ENCODE data around the gene STX5. TPM values are rescaled to one million over a fixed set of nuclear protein-coding genes. Genes with fewer than 3 reads are reported as not detected.
A peak's percentile ranks its signal among the peaks of the same experiment; 100 is the strongest.

STX5 gene
- total and polyA plus RNA-seq, 9 of the 15 experiments (the other 6 are each of a cell fraction or from before 2014, with no cell fraction given), result 2.8 to 28.6 (median 23.7) TPM

- TF ChIP-seq CREB1 (IDR thresholded peaks at IDR 0.05) (peak; percentile 94), CREB1 (CRISPR knock-in tag; IDR thresholded peaks at IDR 0.05) (peak; percentile 97), U2AF1 (optimal IDR thresholded peaks at IDR 0.05; ENCODE audit: low read depth, low read length) (peak; percentile 11), ZNF280B (CRISPR knock-in tag; IDR thresholded peaks at IDR 0.05) (0 out of 2 replicates have a peak, but pooled peaks have one; percentile 10), ELF1 (tag; IDR thresholded peaks at IDR 0.05) (peak; percentile 90), ZNF766 (CRISPR knock-in tag; conservative IDR thresholded peaks at IDR 0.05) (0 out of 2 replicates have a peak, but pooled peaks have one; percentile 64), TAF9B (IDR thresholded peaks at IDR 0.05; ENCODE audit: partially characterized antibody) (peak; percentile 64), ATF1 (CRISPR knock-in tag; IDR thresholded peaks at IDR 0.05) (peak; percentile 61), ATF1 (tag; IDR thresholded peaks at IDR 0.05) (peak; percentile 97), HDAC1 (IDR thresholded peaks at IDR 0.05) (peak in 1 of 2 experiments; percentile 93; a peak in 2 of 4 replicates), POLR2AphosphoS5 (IDR thresholded peaks at IDR 0.05; ENCODE audit: control insufficient read depth, insufficient read depth, low read depth, low read length) (peak; percentile 88), NRF1 (conservative IDR thresholded peaks at IDR 0.05 in 1 of 2, IDR thresholded peaks at IDR 0.05 in 1 of 2) (peak; percentile 82 to 86), PCBP2 (IDR thresholded peaks at IDR 0.05; ENCODE audit: low read depth, low read length, poor library complexity, severe bottlenecking) (peak; percentile 57), RBM14 (IDR thresholded peaks at IDR 0.05; ENCODE audit: borderline replicate concordance, insufficient read depth, low read depth, low read length) (0 out of 2 replicates have a peak, but pooled peaks have one; percentile 46), KLF6 (CRISPR knock-in tag; IDR thresholded peaks at IDR 0.05; ENCODE audit: borderline replicate concordance) (no peak; the same call in 1 of the 2 replicates), GABPB1 (CRISPR knock-in tag; IDR thresholded peaks at IDR 0.05) (peak; percentile 99), LCOR (CRISPR knock-in tag; IDR thresholded peaks at IDR 0.05) (peak; percentile 88; the same call in 1 of the 2 replicates), ZMIZ1 (IDR thresholded peaks at IDR 0.05; ENCODE audit: low read depth in 2 of 2, low read length in 2 of 2) (peak in 1 of 2 experiments; percentile 21; a peak in 1 of 4 replicates), SP1 (CRISPR knock-in tag; IDR thresholded peaks at IDR 0.05) (peak; percentile 97), ZNF639 (CRISPR knock-in tag; conservative IDR thresholded peaks at IDR 0.05 in 1 of 2, IDR thresholded peaks at IDR 0.05 in 1 of 2) (peak in 1 of 2 experiments; percentile 65; a peak in 1 of 4 replicates)
These were observed 44.7 kb downstream of the STX5 start, which contains the start of gene TMEM179B (continued) for GRCh38 chr11:62787005-62787759.

Data from K562 (cell line).